Embryonic facial prominence (tissue), 1 donor: Measurements from ENCODE around the gene DIP2C.

Experiments
- DNase-seq: peaks from one replicate; pipeline ENCODE4 v3.0.0-alpha.2; 2016; ENCODE audit errors: extremely low spot score

The DIP2C gene

DNA sequence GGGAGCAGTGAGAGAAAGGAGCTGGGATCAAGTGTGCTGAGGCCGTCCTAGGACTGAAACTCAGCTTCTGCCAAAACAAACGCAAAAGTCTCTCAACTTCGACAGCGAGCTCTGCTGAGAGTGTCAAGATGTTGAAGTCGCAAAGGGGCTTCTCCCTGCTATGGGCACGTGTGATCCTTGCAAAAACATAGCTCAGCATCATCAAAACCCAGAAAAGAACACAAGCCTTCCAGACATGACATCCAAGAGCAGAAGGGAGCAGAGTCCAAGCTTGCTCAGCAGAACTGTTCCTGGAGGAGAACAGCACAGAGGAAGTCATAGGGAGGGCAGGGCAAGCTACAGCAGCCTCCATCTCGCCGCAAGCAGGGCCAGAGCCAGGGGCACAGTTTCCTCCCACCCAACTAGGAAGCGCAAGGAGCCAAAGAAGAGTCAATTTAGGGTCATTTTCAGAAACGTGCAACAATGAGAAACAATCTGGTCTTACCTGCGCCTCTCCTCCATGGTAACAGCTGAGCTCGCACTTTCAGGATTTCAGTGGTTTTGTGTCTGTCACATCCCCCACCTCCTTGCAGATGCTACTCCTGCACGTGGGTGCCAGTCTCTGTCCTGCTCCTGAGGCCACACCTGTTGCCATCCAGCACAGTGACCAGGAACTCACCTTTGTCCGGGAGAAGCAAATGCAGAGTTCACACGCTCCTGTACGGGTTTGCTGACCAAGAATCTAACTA, 113.9 kb downstream of the DIP2C start:
- no peak for DNase-seq

DNA sequence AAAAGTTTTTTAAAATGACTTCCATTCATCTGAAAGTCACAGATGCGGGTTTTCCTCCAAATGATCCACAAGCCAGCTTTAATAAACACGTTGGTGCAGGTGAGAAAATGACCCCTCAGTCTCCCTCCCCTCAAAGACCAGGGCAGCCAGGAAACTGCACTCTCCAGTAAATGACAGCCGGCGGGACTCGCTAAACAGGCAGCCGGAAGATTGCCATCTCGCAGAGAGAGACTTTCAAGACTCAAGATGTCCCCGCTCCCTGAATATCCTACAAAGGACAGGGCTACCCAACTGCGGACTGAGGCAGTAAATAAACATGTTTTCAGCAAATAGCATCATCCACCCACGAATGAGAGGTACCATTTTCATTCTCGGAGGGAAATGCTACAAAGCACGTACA, 116.8 kb downstream of the DIP2C start:
- no peak for DNase-seq

DNA sequence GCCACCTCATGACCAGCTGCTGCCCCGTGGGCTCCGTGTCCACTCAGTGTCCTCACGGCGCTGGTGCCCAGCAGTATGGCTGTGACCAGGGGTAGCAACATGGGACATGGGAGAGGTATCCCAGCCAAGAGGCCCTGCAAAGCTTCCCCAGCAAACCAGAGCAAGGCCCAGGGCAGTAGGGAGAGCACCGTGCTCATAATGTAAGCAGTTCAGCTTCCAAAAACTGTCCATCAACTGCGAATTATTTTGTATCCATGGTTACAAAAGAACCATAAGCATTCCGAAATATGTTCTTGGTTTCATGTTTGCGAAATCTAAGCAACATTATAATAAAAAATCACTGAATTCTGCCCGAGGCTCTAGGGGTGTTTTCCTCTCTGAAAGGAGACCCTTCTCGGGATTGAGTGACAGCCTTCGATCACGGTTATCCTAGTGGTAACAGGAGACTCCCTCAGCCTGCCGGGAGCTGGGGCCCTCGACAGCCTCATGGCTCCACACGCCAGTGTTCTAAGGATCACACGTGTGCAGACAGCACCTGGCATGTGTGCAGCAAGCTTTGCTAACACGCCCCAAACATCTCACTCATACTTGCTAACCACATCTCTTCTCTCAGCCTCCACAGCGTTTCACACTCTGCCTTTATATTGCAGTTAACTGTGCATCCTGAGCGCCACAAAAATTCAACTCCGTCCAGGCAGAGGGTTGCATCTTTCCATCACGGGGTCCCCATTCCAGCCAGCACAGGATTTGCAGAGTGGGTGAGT, 117.6 kb downstream of the DIP2C start:
- DNase-seq, result peak; percentile 71

DNA sequence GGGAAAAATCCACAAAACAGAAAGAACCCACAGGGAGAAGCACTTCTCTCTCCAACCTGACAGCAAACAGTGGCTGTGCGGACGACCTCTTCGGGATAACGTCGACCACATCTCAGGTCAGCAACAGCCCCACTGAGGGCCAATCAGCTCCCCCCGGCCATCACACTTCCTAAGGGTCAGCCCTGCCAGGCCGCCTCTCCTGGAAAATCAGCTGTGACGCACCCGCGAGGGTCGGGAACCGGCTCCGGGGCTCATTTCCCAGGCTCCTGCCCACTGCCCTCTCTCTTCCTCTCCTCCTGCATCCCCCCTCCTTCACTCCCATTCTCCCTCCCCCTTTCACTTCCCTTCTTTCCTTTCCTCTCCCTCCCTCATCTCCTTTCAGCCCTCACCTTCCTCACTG, 118.3 kb downstream of the DIP2C start:
- DNase-seq, result no peak

DNA sequence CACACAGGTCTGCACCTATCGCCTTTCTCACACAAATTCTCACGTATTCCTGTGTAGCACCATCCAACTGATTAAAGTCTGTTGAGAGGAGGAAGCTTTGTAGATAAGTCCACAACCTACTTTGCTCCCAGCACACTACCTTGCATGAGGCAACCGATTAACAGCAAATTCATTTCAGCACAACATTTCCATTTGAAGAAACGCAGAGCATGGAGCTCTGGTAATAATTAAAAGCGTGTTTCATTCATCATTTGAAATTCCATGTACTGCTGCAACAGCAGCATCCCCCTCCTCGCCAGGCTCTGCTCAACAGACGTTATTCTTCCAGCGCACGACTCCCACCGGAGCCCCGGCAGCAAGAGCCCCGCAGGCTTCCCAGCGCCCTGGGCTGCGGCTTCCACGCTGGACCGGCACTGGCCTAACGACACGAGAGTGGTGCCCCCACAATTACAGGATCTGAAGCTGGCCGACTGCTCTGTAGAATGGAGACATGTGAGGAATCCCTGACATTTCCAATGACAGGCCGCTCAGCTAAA, 118.8 kb downstream of the DIP2C start:
- DNase-seq, result no peak

DNA sequence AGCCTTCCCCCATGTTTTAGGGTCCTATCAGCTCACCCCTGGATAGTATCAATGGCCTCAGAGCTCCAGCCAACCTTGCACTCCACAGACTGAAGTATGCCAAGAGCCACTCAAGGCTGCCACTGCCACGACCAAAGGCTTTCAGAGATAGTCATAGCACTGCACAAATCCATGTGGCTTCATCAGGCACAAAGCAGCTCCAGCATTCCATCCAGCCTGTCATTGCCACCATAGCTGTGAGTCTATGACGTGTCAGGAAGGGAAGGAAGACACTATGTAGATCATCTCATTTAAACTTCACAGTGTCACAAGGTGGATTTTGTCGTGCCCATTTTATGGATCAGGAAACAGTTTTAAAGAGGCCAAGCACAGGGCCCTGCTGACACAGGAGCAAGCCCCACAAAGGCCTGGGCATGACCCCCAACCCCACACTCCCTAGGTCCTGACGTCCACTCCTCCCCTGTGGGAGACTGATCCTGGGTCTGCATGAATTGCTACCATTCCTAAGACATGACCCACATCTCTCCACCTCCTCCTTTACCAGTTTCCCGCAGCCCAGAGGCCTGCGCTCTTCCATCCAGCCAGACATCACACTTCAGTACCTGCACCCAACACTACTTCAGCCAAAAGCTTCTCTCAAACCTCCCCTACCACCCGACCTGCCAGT, 119.4 kb downstream of the DIP2C start:
- DNase-seq, result no peak

DNA sequence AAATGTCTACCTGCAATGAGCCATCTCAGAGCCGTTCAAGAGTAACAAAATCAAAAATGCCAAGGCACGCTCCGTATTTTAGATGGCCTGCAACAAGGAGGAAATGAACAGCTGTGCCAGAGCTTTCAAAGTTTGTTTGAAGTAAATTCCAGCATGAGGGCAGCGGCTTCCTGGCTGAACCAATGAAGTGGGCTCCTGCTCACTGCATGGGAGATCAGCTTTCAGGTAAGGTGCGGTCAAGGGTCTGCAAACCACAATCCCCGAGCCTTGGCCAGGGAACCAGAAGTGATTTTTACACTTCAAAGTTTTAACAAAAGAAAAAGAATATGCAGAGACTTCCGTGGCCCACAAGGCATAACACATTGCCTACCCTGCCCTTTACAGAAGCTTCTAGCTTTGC, 120.6 kb downstream of the DIP2C start:
- DNase-seq, result no peak

DNA sequence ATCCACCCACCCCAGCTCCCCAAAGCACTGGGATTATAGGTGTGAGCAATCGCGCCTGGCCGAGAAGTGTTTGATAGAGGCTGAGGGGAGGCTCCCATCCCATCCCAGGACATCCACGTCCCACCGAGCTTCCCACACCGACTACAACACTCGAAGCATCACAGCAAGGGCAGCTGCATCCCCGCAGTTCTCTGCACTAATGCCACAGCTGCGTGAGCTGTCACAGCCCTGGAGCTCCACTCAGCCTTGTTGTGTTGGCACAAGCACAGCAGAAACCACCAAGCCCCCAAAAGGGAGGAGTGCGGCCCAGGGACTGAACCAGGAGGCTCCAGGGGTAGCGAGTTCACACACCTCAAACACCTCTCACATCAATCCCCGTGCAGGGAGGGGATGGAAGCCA, 121.6 kb downstream of the DIP2C start:
- no peak for DNase-seq

DNA sequence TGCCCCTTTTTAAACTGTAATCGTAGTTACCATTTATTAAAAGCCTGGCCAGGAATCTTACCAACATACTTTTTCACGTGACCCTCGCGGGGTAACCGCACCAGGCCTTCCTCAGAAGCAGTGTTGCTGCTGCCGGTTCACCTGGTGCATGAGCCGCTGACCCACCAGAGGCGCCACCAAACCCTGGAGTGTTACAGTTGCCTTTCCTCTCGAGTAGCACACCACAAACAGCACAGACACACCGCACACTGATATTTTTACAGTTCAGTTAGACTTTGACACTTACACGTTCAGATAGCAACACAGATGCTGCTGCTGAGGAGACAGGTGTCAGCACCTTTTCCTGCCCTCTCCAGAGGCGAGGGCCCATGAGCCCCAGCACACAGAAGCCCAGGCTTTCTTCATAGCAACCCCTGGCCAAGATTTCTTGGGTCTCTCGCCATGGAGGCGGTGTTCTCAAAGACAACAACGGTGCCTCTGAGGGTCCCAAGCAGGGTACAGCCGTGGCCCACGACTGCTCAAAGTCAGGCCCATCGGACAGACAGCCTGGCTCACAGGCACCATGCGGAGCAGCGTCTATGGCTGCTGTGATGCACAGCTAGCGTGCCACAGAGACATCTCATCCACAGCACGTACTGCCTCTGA, 123.1 kb downstream of the DIP2C start:
- no peak for DNase-seq

DNA sequence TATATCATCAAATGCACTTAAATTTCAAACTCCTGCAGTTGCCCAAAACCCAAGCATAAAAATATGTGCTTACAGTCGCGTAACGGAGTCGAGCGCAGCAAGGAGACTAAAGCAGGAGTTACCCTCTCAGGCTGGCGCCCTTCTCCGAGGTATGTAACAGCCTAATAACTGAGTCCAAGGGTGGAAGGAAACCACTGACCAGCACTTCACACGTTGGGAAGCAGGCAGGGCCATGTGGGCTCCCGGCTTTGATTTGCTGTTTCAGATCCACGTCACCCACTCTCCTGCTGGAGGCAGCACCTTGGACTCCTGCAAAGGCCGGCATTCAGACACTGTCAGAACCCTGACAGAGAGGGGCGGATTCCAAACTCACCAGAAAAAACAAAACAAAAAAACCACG, 123.8 kb downstream of the DIP2C start:
- no peak for DNase-seq

DNA sequence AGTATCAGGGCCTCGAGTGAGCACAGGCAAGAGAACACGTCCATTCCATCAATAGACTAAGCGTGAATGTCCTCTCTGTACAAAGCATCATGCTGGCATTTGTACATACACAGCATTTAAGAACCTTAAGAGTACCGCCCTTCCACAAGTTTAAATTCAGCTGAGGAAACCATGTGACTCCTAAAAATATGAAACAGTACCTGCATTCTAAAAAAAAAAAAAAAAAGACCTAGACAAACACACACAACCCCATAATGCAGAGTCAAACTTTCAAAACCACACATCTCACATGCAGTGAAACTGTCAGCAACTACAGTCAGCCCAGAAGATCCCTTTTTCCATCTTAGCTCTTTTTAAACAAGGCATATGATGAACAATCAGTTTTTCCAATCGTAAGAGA, 124.3 kb downstream of the DIP2C start:
- DNase-seq, result no peak

DNA sequence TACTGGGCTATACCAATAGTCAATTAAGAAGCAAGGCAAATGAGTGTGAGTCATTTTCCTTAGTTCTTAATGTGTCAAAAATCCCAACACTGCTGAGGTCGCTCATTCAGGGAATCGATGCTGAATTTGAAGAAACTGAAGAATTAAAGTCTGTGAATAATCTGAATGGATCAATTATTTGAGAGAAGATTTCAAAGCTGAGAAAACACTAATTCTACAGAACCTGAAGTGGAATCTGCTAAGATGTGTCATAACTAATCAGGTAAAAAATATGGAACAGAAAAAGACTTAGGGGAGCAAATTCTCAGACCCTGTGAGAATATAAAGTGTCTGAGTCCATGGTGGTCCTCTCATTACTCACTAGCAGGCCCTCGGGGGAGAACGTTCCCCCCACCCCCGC, 125.6 kb downstream of the DIP2C start:
- DNase-seq, result no peak

DNA sequence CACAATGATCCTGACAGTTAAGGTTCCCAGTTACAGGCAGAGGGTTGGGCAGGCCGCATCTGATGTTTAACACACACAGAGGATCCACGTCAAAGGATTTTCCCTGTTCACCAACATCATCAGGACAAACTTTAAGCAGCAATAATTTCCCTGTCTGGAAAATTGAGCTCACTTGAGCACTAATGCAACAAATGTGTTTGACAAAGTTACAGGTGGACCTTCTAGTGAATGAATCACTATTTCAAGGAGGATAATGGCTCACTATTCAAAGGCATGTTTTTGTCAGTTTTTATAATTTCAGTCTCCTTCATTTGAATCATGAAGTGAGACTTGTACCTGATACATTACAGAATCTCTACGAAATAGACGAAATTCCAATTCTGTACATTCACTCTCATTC, 127.3 kb downstream of the DIP2C start:
- DNase-seq, result no peak

DNA sequence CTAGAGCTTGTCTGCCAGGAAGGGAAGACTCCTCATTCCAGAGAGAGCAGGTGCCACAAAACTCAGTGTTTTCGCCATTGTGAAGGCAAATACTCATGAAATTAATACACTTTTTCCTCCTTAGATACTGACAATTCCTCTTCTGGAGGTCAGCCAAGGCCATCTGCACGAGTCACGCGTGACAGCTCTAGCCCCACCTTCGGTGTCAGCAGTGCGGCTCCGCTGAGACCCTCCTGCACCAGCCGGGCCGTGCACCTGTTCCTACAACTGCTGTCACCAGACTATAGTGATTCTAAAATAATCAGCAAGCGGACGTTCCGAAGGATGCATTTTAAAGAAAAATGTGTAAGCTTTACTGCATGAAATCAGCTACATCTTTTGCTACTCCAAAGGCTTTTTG, 127.7 kb downstream of the DIP2C start:
- no peak for DNase-seq

DNA sequence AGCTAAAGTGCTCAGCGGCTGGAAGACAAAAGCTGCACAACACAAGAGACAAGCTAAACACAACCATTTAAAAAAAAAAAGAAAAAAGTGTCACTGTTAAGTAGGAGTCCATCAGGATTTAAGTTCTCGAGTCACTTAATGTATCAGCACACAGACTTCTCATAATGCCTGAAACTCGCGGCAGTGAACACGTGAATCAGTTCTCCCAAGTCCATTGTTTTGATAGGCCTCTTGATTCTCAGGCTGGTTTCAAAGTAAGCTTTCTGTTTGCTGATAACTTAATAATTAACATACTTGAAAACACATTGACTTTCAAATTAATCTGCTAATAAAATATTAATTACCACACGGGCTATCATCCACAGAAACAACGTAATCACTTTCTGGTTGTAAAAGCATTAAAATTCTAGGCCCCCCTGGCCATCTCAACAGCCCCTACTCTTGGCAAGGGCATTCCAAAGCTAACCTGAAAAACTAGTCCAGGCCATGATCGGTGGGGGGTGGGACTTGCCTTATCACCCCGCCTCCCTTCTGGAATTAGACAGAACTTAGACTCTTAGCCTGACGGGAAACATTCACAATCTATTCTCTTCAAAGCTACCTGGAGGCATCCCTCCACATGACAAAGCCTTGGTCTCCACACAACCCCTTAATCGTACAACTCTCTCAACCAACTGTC, 129.0 kb downstream of the DIP2C start:
- no peak for DNase-seq

DNA sequence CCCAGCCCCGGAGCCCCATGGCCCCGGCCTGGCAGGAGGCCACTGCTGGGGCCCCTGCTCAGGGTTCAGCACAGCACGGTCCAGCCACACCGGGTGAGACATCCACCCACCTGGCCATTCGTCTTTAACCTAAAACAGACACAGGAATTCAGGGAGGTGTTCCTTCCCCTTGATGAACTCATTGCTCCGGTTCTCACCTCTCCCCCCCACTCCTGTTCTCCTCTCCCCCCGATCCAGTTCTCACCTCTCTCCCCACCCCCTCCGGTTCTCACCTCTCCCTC, 129.8 kb downstream of the DIP2C start:
- DNase-seq, result no peak

DNA sequence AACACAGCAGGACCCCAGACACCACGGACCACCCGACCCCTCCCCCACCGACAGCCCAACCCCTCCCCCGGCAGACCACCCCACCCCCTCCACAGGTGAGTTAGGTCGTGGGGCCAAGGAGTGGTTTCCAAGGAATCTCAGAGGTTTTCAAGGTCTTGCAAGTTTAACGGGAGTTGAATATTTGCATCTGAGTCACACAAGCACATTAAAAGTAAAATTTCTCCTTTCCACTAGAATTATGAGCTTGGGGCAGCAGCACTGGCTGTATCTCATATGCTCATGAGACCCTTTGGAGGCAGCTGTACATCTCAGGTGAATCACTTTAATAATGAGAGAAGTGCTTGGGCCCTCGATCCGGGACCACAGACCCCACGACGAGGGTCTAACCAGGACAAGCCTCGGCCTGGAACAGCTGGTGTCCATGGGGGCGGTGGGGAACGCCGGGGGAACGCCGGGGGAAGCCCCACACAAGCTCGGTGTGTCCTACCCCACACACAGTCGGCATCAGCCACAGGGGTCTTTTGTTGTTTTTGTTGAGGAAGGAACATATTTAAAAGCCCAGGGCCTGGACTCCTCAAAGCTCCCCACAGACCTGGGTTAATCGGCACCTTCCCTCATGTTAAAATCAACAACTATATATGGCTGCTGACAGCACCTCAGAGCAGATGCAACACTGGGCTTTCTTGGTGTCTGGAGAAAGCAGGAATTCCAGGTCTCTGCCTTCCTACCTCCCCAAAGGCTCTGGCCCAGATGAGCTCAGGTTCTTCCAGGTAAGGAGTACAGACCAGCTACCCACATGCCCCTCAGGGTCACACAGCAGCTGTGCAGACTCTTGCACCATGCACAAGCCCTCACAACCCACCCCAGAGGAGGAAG, 130.3 kb downstream of the DIP2C start:
- DNase-seq, result no peak

DNA sequence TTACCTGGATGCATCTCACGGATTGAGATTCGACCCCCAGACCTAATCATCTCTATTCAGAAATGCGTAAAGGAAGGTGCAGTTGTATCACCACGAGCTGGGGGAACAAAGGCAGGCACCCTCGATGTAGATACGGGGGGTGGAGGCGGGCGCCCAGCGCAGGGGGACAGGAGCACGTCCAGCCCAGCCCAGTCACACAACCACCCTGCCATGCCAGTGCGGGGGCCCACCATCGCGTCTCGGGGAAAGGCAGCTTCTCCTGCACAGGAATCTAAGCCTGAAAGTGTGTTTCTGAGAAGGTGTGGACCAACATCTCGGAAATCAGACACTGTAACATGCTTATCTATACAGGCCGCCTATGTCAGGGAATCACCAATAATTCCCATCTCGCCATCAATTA, 131.1 kb downstream of the DIP2C start:
- no peak for DNase-seq

DNA sequence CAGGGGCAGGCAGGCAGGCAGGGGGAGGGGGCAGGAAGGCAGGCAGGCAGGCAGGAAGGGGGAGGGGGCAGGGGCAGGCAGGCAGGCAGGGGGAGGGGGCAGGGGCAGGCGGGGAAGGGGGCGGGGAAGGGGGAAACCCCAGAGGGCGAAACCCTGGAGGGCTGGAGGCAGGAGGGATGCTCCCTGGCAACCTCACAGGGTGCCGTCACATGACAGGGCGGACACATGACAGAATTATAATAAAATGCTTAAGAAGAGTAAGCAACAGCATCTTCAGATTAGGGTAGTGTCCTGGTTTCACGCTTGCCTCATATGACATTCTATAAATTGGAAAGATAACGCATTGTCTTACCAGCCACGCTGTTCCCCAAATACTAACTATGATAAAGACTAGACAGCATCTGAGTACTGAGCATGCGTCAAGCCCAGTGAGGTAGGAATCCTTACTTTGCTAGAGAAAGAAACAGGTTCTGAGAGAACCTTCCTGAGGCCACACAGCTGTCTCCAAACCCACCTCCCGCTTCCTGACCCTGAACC, 131.6 kb downstream of the DIP2C start:
- DNase-seq, result no peak

DNA sequence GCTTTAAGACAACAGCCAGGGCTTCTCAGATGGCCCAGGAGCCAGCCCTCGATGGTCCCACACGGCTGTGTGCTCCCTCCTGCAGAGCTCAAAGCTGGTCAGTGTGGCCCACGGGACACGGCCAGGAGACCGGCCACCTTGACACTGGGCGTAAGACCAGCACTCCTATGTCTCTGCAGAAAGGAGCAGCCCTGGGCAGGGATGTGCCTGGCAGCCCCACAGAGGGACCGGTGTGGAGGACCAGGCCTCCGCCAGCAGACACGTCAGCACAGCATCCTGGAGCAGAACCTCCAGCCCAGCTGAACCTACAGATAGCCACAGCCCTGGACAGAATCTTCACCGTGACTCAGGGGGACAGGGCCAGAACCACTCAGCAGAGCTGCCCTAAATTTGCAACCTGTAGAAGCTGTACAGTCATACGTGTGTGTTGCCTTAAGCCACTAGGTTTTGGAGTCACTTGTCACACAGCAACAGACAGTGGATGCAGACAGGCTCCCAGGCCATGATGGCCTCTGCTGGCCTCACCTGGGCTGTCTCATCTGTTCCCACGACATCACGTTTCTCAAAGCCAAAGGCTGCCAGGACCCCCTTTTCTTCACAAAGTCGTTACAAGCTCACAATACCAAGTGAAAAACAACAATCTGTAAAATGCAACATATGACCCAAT, 132.4 kb downstream of the DIP2C start:
- no peak for DNase-seq
